GM18508 (cell line): ENCODE measurements around the gene PKHD1.
"Not testable (repeated sequence)": the region's sequence is repeated elsewhere in the genome, so short reads cannot be mapped to it uniquely, and the experiment has no call there.

Experiments used
- ATAC-seq: cut with Tn5 transposase; IDR thresholded peaks from one replicate; pipeline ENCODE4 v1.9.1; 2021; ENCODE audit warnings: moderate number of reproducible peaks; ENCODE audit not compliant: insufficient read depth, unreplicated experiment

Gene PKHD1

GRCh38 chr6:51866867-51867266, 220.5 kb downstream of the PKHD1 start:
- ATAC-seq = no peak

DNA sequence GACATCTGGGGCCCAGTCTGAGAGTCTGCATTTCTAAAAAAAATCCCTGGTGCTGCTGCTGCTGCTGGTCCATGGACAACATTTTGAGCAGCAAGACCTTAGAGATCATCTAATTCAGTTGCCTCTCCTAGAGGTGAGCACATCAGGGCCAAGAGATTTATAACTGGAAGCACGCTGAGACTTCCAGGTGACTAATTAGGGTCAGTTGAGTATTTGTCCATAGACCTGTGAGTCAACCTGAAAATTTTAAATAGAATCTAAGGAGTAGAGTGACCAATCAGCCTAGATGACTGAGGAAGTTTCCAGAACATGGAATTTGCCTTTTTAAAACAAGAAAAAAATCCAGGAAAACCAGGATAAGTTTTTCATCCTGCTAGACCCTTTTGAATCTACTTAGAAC, 221.4 kb downstream of the PKHD1 start:
- no peak for ATAC-seq

DNA sequence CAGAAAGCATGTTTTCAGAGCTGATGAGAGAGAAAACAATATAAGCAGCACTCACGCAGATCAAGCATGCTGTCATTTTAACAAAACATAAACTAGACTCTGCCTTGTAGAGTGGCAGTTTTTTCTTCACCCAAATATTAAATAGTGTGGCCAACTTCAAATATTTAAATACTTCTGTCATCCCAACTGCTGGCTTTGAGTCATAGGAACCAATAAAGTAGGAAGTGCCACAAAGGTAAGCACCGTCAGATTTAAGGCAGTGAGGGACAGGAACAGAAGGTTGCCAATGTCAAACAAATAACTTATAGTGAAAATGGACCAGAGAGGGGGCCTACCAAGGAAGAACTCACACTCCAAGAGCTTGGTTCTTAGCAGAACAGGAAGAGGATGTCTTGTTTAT, 222.2 kb downstream of the PKHD1 start:
- no peak for ATAC-seq

DNA sequence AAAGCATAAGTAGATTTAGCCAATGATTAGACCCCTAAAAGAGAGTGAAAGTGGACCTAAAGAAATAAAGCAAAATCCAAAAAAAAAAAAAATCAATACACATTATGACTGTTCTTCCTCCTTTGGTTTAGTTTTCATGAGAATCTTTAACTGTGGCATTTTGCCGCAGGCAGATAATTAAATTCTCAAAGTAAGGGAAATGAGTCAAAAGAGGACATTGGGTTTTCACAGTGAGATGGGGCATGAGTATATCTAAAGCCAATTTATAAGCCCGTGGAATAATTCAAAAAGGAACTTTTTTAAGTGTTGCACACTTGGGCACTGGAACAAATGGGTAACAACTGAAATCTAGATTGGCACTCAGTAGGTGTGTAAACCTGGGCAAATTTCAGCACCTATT, 230.3 kb downstream of the PKHD1 start:
- no peak for ATAC-seq

- ATAC-seq = no peak
Observed at GRCh38 chr6:51856508-51856907, 230.9 kb downstream of the PKHD1 start.

DNA sequence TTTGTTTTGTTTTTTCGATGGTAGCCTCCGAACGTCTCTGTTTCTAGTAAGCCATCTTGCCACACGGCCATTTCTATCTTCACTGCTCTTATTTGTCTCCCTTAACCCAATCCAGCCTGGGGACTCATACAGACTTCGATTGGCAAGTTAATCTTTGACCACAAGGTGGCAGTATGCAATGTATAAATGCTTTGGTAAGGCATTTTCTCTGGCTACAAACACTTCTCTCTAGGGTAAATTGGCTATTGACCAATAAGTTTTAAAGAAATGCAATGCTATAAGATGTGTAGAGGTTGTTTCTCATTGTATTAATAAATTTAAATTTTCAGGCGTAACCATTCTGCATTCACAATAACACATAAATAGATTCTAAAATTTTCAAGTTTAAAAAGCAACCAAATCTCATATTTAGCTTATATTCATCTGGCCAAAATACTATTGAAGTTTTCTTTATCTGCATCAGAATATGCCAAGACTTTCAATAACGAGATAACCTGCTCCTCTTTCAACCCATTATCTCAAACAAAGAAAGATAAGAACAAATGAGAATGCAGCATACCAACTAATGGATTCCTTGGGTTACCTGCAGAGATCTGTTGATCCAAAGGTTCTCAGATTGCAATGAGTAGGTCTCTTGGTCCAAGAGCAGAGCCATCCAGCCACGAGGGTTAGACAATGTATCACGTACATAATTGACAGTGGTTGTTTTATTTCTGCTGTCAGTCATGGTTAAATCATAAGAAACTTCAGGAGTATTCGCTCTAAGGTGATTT, 231.9 kb downstream of the PKHD1 start:
- ATAC-seq = peak; percentile 72

GRCh38 chr6:51854876-51855275, 232.5 kb downstream of the PKHD1 start:
- ATAC-seq = peak; percentile 21

DNA sequence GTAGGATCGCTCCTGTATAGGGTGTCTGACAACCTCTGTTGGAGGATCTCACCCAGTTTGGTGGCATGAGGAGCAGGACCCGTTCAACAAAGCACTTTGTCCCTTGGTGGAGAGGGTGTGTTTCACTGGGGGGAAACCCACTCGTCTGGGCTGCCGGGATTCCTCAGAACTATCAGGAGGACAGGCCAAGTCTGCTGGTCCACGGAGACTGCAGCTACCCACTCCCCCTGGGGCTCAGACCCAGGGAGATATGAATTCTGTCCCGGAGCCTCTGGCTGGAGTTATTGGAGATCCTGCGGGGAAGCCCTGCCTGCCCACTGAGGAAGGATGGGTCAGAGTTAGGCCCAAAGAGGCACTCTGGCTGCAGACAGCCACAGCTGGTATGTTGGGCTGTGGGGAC, 233.1 kb downstream of the PKHD1 start:
- no peak for ATAC-seq

DNA sequence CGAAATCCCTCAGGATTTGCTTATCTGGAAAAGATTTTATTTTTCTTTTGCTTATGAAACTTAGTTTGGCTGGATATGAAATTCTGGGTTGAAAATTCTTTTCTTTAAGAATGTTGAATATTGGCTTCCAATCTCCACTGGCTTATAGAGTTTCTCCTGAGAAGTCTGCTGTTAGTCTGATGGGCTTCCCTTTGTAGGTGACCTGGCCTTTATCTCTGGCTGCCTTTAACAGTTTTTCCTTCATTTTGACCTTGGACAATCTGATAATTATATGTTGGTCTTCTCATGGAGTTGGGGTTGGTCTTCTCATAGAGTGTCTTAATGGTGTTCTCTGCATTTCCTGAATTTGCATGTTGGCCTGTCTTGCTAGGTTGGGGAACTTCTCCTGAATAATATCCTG, 234.3 kb downstream of the PKHD1 start:
- not testable (repeated sequence) for ATAC-seq

GRCh38 chr6:51846531-51846930, 240.9 kb downstream of the PKHD1 start:
- ATAC-seq = no peak

- ATAC-seq = no peak
Observed at GRCh38 chr6:51844336-51844735, 243.1 kb downstream of the PKHD1 start.

- no peak for ATAC-seq
Observed at GRCh38 chr6:51843456-51844056, 243.9 kb downstream of the PKHD1 start.

DNA sequence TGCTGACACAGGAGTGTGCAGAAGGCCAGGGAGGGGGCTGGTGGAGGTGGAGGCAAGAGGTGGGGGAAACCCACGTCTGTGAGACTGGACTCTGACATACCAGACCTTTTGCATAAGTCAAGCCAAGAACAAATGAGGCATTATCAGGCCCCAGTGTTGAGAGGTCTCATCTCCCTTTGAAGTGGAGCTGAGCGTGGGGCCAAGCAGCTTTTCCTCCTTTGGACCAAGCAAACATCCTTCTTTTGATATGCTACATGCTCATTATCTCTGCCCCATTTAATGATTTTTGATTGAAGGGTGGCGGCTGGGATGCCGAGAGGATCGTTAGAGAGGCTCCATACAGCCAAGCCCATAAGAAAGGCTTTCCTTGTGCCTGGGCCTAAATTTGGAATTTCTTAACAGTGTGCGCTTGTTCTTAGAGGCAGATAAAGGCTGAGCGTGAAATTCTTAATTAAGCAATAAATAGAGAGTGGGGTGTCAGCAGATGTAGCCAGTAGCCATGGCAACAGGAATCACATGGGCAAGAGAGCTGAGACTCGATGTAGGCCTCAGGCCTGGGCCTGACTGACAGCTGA, 244.5 kb downstream of the PKHD1 start:
- no peak for ATAC-seq

- no peak for ATAC-seq
Observed at GRCh38 chr6:51842061-51842803, 245.2 kb downstream of the PKHD1 start.

GRCh38 chr6:51841626-51842025, 245.8 kb downstream of the PKHD1 start:
- no peak for ATAC-seq

GRCh38 chr6:51839726-51840374, 247.6 kb downstream of the PKHD1 start:
- ATAC-seq = no peak

DNA sequence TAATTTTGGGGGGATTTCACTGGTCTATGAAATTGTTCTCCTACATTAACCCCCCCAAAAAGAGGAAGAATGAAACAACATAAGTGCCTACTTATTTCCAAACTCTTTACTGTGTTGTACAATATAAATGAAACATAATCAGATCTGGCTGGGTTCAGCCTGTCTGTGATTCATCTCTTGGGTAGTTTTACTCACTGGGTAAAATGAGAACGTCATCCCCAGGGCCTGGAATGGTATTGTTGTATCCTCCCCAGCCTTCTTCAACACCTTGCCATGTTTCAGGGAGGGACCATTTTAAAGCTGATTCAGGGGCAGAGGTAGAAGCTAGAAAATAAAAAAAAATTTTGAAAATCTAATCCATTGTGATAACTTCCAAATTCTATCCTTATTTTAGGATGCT, 256.7 kb downstream of the PKHD1 start:
- no peak for ATAC-seq

GRCh38 chr6:51827580-51827979, 259.8 kb downstream of the PKHD1 start:
- ATAC-seq = no peak

- no peak for ATAC-seq
Observed at GRCh38 chr6:51824940-51825339, 262.5 kb downstream of the PKHD1 start.

- no peak for ATAC-seq
Observed at GRCh38 chr6:51820555-51820954, 266.9 kb downstream of the PKHD1 start.
